GM12875 (cell line): ENCODE measurements around the gene UGT1A9.

Source experiments
- H3K4me3 ChIP-seq: one replicate; pipeline ENCODE4 v1.5.1; 2011; ENCODE audit warnings: low read depth, low read length, control low read depth
- TF ChIP-seq, protein P1 (sequence below): IDR thresholded peaks from 2 replicates; pipeline ENCODE4 v1.5.1; 2011; ENCODE audit warnings: low read depth, mild to moderate bottlenecking, control low read depth, inconsistent platforms, low read length, moderate library complexity, borderline replicate concordance; ENCODE audit not compliant: insufficient read depth

Gene UGT1A9

DNA sequence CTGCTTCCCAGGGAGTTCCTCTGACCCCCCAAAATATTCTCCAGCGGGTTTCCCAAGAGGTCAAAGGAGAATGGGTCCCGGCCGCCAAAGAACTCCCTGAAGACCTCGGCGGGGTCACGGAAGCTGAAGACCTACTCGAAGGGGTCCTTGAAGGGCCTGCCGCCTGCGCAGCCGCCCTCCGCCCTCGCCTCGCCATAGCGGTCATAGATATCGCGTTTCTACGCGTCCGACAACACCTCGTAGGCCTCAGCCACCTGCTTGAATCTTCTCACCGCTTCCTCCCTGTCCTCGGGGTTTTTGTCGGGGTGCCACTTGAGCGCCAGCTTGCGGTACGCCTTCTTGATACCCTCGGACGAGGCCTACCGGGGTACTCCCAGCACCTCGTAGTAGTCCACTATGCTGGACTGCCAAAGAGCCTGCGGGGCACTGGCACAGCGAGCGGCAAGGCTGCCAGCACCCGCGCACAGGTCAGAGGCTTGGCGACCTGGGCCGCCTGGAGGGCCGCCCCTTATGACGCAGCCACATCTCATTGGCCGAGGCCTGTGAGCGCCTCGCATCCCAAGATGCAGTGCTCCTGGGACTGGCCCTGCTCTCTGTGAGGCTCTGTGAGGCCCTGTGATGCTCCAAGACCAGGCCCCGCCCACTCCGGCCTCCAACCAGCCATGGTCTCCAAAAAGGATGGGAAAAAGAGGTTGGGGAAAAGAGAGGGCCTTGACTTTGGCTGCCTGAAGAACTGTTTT is 83.3 kb downstream of the UGT1A9 start:
- TF ChIP-seq, protein P1, sequence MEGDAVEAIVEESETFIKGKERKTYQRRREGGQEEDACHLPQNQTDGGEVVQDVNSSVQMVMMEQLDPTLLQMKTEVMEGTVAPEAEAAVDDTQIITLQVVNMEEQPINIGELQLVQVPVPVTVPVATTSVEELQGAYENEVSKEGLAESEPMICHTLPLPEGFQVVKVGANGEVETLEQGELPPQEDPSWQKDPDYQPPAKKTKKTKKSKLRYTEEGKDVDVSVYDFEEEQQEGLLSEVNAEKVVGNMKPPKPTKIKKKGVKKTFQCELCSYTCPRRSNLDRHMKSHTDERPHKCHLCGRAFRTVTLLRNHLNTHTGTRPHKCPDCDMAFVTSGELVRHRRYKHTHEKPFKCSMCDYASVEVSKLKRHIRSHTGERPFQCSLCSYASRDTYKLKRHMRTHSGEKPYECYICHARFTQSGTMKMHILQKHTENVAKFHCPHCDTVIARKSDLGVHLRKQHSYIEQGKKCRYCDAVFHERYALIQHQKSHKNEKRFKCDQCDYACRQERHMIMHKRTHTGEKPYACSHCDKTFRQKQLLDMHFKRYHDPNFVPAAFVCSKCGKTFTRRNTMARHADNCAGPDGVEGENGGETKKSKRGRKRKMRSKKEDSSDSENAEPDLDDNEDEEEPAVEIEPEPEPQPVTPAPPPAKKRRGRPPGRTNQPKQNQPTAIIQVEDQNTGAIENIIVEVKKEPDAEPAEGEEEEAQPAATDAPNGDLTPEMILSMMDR: no peak
- H3K4me3 ChIP-seq: no peak overlapping the region

DNA sequence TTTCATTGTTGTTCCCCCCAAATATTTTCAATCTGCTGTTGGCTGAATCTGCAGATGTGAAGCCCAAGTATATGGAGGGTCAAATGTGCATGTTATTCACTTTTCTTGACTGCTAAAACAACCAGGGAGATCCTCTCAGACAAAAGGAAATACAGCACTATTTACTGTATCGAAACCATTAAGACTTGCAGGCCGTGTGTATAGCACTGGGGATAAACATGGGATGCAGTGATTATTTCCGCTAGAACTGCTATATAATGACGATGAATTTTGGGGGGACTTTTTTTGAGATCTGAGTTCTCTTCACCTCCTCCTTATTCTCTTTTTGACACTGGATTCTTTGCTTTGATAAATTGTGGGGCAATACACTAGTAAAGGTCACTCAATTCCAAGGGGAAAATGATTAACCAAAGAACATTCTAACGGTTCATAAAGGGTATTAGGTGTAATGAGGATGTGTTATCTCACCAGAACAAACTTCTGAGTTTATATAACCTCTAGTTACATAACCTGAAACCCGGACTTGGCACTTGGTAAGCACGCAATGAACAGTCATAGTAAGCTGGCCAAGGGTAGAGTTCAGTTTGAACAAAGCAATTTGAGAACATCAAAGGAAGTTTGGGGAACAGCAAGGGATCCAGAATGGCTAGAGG is 84.9 kb downstream of the UGT1A9 start:
- H3K4me3 ChIP-seq: no peak overlapping the region
- TF ChIP-seq, protein P1: no peak

DNA sequence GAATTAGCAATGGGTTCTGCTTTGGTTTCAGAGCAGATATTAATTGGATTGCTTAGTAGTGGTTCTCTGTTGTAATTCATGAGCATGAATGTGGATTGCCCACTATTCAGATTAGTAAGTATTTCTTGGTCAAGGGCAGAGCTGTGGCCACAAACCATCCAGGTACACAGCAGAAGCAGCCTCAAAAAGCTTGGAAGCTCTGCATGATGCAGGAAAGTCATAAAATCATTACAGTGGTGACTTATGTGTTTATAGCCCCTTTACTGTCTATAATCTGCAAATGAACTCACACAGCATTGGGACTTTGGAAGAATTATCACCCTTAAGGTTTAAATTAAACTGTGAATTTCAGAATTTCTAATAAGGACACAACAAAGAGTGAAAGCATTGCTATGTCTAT is 86.4 kb downstream of the UGT1A9 start:
- TF ChIP-seq, protein P1: no peak
- H3K4me3 ChIP-seq: no peak overlapping the region

DNA sequence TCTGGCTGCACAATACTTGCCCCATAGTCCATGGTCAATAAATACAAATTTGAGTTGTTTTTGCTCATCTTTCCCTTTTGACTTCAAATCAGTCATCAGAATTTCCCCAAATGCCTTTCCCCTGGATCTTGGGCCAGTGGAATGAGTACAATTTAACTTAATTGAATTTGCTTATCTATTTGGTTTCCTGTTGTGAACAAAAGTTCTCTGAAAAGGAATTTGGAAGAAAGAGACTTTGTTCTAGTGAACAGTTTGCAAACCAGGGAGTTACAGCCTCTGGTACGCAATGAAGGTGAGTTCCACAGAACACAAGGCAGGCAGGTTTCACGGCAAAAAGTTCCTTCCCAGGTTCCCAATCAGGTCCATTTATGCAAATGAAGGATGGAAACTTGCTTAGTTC is 87.2 kb downstream of the UGT1A9 start:
- TF ChIP-seq, protein P1: no peak
- H3K4me3 ChIP-seq: no peak overlapping the region

DNA sequence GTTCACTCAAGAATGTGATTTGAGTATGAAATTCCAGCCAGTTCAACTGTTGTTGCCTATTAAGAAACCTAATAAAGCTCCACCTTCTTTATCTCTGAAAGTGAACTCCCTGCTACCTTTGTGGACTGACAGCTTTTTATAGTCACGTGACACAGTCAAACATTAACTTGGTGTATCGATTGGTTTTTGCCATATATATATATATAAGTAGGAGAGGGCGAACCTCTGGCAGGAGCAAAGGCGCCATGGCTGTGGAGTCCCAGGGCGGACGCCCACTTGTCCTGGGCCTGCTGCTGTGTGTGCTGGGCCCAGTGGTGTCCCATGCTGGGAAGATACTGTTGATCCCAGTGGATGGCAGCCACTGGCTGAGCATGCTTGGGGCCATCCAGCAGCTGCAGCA is 88.3 kb downstream of the UGT1A9 start, which contains the start of gene UGT1A1:
Gene UGT1A1 (plus strand): TSS at position 228 of the 400 bp plus-strand sequence. CDS start 18 bp downstream, at position 246.
- no peak within 1 kb of the TSS for H3K4me3 ChIP-seq
- TF ChIP-seq, protein P1: no peak

DNA sequence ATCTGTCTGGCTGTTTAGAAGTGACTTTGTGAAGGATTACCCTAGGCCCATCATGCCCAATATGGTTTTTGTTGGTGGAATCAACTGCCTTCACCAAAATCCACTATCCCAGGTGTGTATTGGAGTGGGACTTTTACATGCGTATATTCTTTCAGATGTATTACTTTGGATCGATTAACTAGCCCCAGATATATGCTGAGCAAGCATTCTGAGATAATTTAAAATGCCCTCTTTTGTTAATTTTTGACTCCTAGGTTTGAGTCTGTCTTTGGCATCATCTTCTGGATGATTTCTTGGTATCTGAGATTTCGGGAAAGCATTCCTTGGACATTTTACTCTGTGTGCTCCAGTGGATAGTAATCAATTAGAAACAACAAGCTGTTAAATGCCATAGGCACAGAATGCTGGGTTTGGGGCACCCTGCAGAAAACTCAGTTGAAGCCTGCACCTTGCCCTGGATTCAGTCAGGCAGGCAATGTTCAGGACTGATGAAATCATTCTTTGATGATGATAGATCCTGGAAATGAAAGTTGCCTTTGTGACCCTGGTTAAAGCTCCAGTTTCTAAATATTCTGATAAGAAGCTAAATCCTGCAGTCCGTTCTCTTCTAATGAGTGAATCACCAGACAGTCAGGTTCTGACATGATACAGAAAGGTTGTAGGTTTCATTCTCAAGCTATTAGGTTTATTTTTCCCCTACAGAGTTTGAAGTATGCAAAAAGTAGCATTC is 89.5 kb downstream of the UGT1A9 start:
- H3K4me3 ChIP-seq: no peak overlapping the region
- TF ChIP-seq, protein P1: no peak

DNA sequence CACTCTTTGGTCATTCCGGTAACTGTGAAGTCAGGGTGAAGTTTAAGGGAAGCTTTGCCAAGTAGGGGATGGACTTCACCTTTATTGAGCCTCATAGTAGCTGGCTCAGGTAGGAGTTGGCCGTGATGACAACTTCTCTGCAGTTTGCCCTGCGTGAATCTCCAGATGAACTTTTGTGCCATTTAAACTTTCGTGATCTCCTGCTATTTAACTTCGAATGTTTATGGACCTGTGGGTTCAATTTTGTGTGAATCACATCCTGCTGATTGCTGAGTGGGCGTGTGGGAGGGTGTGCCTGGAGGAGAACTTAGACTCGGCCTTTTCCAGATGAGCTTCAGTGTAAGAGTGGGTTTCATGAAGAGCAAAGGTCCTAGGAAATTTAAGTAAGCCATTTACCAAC is 92.6 kb downstream of the UGT1A9 start:
- TF ChIP-seq, protein P1: no peak
- H3K4me3 ChIP-seq: no peak overlapping the region
